HEK293 (cell line): Measurements from ENCODE around the gene TBC1D5.

Source experiments
- CTCF ChIA-PET: fragments of 350-600 bp; formaldehyde crosslinking; extraction: SDS; loops from one replicate; lab custom pipeline; 2021; ENCODE audit warnings: antibody characterized with exemption; lab: Yijun Ruan, JAX
- POLR2A ChIA-PET: fragments of 300-600 bp; formaldehyde crosslinking; extraction: SDS; loops from one replicate; lab custom pipeline; 2020; ENCODE audit warnings: antibody characterized with exemption, inconsistent platforms; lab: Yijun Ruan, JAX
- H3K27ac ChIP-seq: fragments of 200-500 bp; sonication (Bioruptor generic); 2 replicates; pipeline ENCODE4 v1.5.1; 2014; ENCODE audit warnings: low read depth, low read length, control low read depth, inconsistent platforms; ENCODE audit errors: extremely low read depth
- H3K36me3 ChIP-seq, 2 experiments: fragments of 200-500 bp in 1 of 2; sonication (Bioruptor generic) in 1 of 2; 1 replicate in 1 of 2; 2 replicates in 1 of 2; pipeline ENCODE4 v1.5.1; 2014 to 2017; ENCODE audit warnings: inconsistent platforms in 2 of 2, low read length in 2 of 2; ENCODE audit not compliant: control insufficient read depth in 2 of 2, insufficient read depth in 1 of 2
- H3K4me1 ChIP-seq: fragments of 200-500 bp; sonication (Bioruptor generic); 2 replicates; pipeline ENCODE4 v1.5.1; 2014; ENCODE audit warnings: mild to moderate bottlenecking, low read length, inconsistent platforms; ENCODE audit not compliant: control insufficient read depth, insufficient read depth
- H3K4me3 ChIP-seq: 2 replicates; pipeline ENCODE4 v1.5.1; 2011; ENCODE audit warnings: low read depth, mild to moderate bottlenecking, control low read depth, low read length, moderate library complexity
- H3K9me3 ChIP-seq: fragments of 200-500 bp; sonication (Bioruptor generic); 2 replicates; pipeline ENCODE4 v1.5.1; 2014; ENCODE audit warnings: low read depth, low read length, inconsistent platforms; ENCODE audit not compliant: control insufficient read depth, insufficient read depth
- GLI4 ChIP-seq: fragments of 450-650 bp; formaldehyde crosslinking; IDR thresholded peaks from 2 replicates; pipeline ENCODE4 v1.5.1; 2016; ENCODE audit warnings: missing biosample characterization, missing genetic modification characterization
- PRDM1 ChIP-seq: fragments of 450-650 bp; formaldehyde crosslinking; IDR thresholded peaks from 2 replicates; pipeline ENCODE4; 2016; ENCODE audit warnings: missing biosample characterization, missing genetic modification characterization
- SALL2 ChIP-seq: fragments of 450-650 bp; formaldehyde crosslinking; IDR thresholded peaks from 2 replicates; pipeline ENCODE4 v1.5.0; 2017; ENCODE audit warnings: missing biosample characterization, mild to moderate bottlenecking, missing genetic modification characterization, borderline replicate concordance
- ZBTB17 ChIP-seq: fragments of 450-650 bp; formaldehyde crosslinking; IDR thresholded peaks from 2 replicates; pipeline ENCODE4 v1.5.1; 2016; ENCODE audit warnings: missing biosample characterization, missing genetic modification characterization
- ZFP69B ChIP-seq: fragments of 450-650 bp; formaldehyde crosslinking; IDR thresholded peaks from 2 replicates; pipeline ENCODE4 v1.5.1; 2016; ENCODE audit warnings: missing biosample characterization, missing genetic modification characterization
- ZNF133 ChIP-seq: fragments of 450-650 bp; formaldehyde crosslinking; IDR thresholded peaks from 2 replicates; pipeline ENCODE4 v1.5.1; 2016; ENCODE audit warnings: missing biosample characterization, missing genetic modification characterization
- ZNF302 ChIP-seq: fragments of 450-650 bp; formaldehyde crosslinking; IDR thresholded peaks from 2 replicates; pipeline ENCODE4 v1.5.1; 2016; ENCODE audit warnings: missing biosample characterization, missing genetic modification characterization, low read depth
- ZNF416 ChIP-seq: fragments of 450-650 bp; formaldehyde crosslinking; IDR thresholded peaks from 2 replicates; pipeline ENCODE4 v1.5.1; 2016; ENCODE audit warnings: missing biosample characterization, missing genetic modification characterization
- ZNF529 ChIP-seq: fragments of 450-650 bp; formaldehyde crosslinking; IDR thresholded peaks from 2 replicates; pipeline ENCODE4 v1.5.1; 2017; ENCODE audit warnings: missing genetic modification characterization, missing biosample characterization; ENCODE audit not compliant: insufficient replicate concordance
- ZNF544 ChIP-seq: fragments of 450-650 bp; formaldehyde crosslinking; IDR thresholded peaks from 2 replicates; pipeline ENCODE4 v1.5.0; 2017; ENCODE audit warnings: missing biosample characterization, missing genetic modification characterization
- ZNF548 ChIP-seq: fragments of 450-650 bp; formaldehyde crosslinking; IDR thresholded peaks from 2 replicates; pipeline ENCODE4 v1.5.1; 2016; ENCODE audit warnings: missing biosample characterization, missing genetic modification characterization
- ZNF561 ChIP-seq: fragments of 450-650 bp; IDR thresholded peaks from 2 replicates; pipeline ENCODE4 v1.5.1; 2018; ENCODE audit warnings: missing biosample characterization, missing genetic modification characterization, borderline replicate concordance
- ZNF837 ChIP-seq: fragments of 450-650 bp; formaldehyde crosslinking; IDR thresholded peaks from 2 replicates; pipeline ENCODE4 v1.5.1; 2016; ENCODE audit warnings: missing biosample characterization, missing genetic modification characterization
- ZXDB ChIP-seq: fragments of 450-650 bp; formaldehyde crosslinking; IDR thresholded peaks from 2 replicates; pipeline ENCODE4 v1.5.1; 2016; ENCODE audit warnings: missing biosample characterization, missing genetic modification characterization
- TF ChIP-seq, protein P1 (sequence below): fragments of 450-650 bp; formaldehyde crosslinking; IDR thresholded peaks from 2 replicates; pipeline ENCODE4 v1.5.1; 2017; ENCODE audit warnings: missing biosample characterization, missing genetic modification characterization
- TF ChIP-seq, protein P2 (sequence below): fragments of 450-650 bp; formaldehyde crosslinking; optimal IDR thresholded peaks from 2 replicates; pipeline ENCODE3; 2016; ENCODE audit warnings: missing biosample characterization, mild to moderate bottlenecking, missing genetic modification characterization

Gene TBC1D5

DNA sequence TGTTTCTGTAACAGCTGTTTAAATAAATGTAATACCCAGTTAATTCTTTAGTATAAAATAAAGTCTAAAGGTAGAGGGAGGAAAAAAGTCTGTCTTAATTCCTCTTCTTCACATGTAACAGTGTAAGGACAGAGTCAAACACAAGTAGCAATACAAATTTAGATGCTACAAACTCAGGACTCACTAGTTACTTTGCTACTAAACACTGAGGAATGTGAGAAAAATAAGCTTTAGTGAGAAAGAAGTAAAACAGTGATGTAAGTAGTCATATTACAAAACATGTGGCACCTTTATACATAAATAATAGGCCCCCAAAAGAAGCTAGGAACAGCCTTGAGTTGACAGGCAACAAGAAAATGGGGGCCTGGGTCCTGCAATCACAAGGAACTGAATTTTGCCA, 113.0 kb downstream of the TBC1D5 start:
- CTCF ChIA-PET, result interaction anchor here (0.8 to 2.4 kb wide), 2 partner anchors 16 to 22 kb away, joined by 3 to 9 read pairs; no protein-coding TSS in a partner anchor
- Histone ChIP-seq H3K9me3 (no peaks in the 10 kb centered on the region), H3K4me3 (no peak overlapping the region), H3K36me3 (no peaks in the 10 kb centered on the region), H3K4me1 (no peaks in the 10 kb centered on the region), H3K27ac (no peak overlapping the region)
- TF ChIP-seq ZNF416 (tag by site-specific recombination), result no peak
- TF ChIP-seq ZNF561, result no peak
- TF ChIP-seq ZBTB17 (tag by site-specific recombination), result no peak
- TF ChIP-seq GLI4, result no peak
- no peak for TF ChIP-seq ZNF529
- TF ChIP-seq PRDM1, result no peak
- no peak for TF ChIP-seq ZNF837
- no peak for TF ChIP-seq ZFP69B (tag by site-specific recombination)
- POLR2A ChIA-PET, result no interaction called here

DNA sequence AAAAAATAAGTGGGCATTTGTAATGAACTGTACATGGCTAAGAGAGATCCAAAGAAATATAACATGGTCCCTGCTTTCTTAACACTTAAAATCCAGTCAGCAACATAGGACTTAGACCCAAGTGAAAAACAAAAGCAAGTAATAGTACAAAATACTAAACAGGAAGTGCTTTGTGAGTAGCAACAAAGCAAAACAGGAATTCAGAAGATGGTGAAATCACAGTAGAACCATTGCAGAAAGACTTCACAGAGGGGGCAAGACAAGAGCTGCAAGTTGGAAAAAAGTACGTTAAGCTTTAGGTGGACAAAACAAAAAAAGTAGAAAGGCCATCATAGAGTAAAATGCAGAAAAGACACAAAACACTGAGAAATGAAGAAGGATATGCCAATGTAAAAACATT, 116.0 kb downstream of the TBC1D5 start:
- no peak for TF ChIP-seq ZNF302
- Histone ChIP-seq H3K4me3 (no peak overlapping the region), H3K9me3 (no peaks in the 10 kb centered on the region), H3K27ac (no peak overlapping the region), H3K36me3 (peaks cover 0 to 4% of the 10 kb centered on the region in 2 experiments; a peak in 1 of 3 replicates), H3K4me1 (no peaks in the 10 kb centered on the region)
- CTCF ChIA-PET, result interaction anchor here (1.1 kb wide), 1 partner anchor 19 kb away, joined by 3 read pairs; no protein-coding TSS in a partner anchor
- POLR2A ChIA-PET, result no interaction called here

DNA sequence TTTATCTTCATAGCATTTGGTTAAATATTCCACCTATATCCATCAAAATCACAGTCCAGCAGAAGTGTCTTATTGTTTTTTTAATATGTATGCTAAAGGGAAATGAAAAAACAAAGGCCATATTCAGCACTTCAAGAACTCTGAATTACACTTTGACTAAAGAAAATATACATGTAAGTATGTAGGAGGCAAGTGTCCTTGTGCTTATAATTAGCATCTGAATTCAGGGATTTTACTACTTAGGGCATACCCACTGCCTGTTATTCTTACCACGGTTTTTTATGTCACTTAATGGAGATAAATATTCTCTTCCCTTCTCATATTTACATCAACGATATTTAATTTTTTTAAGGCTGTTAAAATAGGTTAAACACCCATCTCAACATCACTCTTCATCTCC, 117.3 kb downstream of the TBC1D5 start:
- TF ChIP-seq, protein P1, sequence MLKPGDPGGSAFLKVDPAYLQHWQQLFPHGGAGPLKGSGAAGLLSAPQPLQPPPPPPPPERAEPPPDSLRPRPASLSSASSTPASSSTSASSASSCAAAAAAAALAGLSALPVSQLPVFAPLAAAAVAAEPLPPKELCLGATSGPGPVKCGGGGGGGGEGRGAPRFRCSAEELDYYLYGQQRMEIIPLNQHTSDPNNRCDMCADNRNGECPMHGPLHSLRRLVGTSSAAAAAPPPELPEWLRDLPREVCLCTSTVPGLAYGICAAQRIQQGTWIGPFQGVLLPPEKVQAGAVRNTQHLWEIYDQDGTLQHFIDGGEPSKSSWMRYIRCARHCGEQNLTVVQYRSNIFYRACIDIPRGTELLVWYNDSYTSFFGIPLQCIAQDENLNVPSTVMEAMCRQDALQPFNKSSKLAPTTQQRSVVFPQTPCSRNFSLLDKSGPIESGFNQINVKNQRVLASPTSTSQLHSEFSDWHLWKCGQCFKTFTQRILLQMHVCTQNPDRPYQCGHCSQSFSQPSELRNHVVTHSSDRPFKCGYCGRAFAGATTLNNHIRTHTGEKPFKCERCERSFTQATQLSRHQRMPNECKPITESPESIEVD, result 0 out of 2 replicates have a peak, but pooled peaks have one; percentile 28
- TF ChIP-seq ZXDB (no peak), ZNF548 (tag by site-specific recombination) (no peak), ZNF544 (tag by site-specific recombination) (no peak)
- TF ChIP-seq, protein P2, sequence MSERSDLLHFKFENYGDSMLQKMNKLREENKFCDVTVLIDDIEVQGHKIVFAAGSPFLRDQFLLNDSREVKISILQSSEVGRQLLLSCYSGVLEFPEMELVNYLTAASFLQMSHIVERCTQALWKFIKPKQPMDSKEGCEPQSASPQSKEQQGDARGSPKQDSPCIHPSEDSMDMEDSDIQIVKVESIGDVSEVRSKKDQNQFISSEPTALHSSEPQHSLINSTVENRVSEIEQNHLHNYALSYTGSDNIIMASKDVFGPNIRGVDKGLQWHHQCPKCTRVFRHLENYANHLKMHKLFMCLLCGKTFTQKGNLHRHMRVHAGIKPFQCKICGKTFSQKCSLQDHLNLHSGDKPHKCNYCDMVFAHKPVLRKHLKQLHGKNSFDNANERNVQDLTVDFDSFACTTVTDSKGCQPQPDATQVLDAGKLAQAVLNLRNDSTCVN (tag by site-specific recombination), result no peak
- TF ChIP-seq, all 188 proteins: peak for 1
- H3K4me1 ChIP-seq, result no peaks in the 10 kb centered on the region
- no peak overlapping the region for H3K27ac ChIP-seq
- POLR2A ChIA-PET, result no interaction called here
- CTCF ChIA-PET, result no interaction called here
- no peaks in the 10 kb centered on the region for H3K9me3 ChIP-seq
- no peak overlapping the region for H3K4me3 ChIP-seq
- peaks cover 0 to 4% of the 10 kb centered on the region in 2 experiments; a peak in 1 of 3 replicates for H3K36me3 ChIP-seq

DNA sequence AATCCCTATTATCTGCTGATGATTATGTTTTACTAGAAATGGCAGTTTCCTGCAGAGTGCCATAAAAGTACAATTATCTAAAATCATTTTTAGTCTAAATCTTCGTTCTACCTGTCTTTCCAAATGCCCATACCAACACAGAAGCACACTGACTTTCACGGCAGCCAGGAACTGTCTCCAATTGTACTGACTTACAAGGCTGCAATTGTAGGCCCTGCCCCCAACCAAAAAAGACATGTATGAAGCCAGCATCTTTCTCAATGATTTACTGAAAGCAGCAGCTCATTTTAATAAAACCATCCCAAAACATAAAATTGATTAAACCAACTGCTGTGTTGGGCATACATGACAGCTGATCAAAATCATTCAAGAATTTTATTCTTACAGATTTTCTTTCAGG, 119.0 kb downstream of the TBC1D5 start:
- H3K4me3 ChIP-seq, result no peak overlapping the region
- peaks cover 0 to 4% of the 10 kb centered on the region in 2 experiments; a peak in 1 of 3 replicates for H3K36me3 ChIP-seq
- no peak for TF ChIP-seq SALL2 (tag by site-specific recombination)
- TF ChIP-seq ZNF133 (tag by site-specific recombination), result peak; percentile 43; the same call in 1 of the 2 replicates
- TF ChIP-seq, all 188 proteins: peak for 1
- no peaks in the 10 kb centered on the region for H3K4me1 ChIP-seq
- POLR2A ChIA-PET, result no interaction called here
- H3K27ac ChIP-seq, result no peak overlapping the region
- CTCF ChIA-PET, result interaction anchor here (0.6 kb wide), 1 partner anchor 1236 kb away, joined by 6 read pairs; no protein-coding TSS in a partner anchor
- no peaks in the 10 kb centered on the region for H3K9me3 ChIP-seq
